Coronary artery (tissue), 2 donors: ENCODE results near the gene NUDT7.

ENCODE experiments used
- DNase-seq: peaks from one replicate; pipeline ENCODE4 v3.0.0-alpha.2; 2017; ENCODE audit warnings: low spot score
- H3K27ac ChIP-seq, 2 donors: fragments of 200-600 bp; sonication (generic); one replicate each; pipeline ENCODE4 v1.5.1; 2016 to 2019
- H3K4me3 ChIP-seq: fragments of 200-600 bp; sonication (generic); 2 replicates; pipeline ENCODE4 v1.5.1; 2016; ENCODE audit warnings: mild to moderate bottlenecking, moderate library complexity
- TF ChIP-seq, protein P1 (sequence below): fragments of 200-600 bp; sonication (generic); IDR thresholded peaks from one replicate; pipeline ENCODE4 v1.5.1; 2019; ENCODE audit warnings: antibody characterized with exemption

NUDT7 gene

DNA sequence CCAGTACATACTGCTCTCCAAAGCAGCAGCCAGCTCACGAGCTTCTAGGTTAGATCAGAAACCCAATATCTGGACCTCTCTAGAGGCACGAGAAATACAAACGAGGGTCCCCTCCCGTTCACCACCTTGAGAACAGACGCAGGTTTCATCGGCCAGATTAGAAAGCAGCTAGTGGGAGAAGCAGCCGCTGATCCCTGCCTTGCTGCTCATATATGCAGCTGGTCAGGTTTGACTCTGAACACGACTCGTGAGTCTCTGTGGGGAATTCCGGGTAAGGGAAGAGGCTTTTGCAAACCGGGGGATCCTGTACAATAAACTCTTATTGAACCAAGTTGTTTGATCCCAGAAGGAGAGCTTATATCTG is 67.7 kb downstream of the NUDT7 start:
- Histone ChIP-seq H3K27ac (no peak overlapping the region), H3K4me3 (no peak overlapping the region)
- TF ChIP-seq, protein P1, sequence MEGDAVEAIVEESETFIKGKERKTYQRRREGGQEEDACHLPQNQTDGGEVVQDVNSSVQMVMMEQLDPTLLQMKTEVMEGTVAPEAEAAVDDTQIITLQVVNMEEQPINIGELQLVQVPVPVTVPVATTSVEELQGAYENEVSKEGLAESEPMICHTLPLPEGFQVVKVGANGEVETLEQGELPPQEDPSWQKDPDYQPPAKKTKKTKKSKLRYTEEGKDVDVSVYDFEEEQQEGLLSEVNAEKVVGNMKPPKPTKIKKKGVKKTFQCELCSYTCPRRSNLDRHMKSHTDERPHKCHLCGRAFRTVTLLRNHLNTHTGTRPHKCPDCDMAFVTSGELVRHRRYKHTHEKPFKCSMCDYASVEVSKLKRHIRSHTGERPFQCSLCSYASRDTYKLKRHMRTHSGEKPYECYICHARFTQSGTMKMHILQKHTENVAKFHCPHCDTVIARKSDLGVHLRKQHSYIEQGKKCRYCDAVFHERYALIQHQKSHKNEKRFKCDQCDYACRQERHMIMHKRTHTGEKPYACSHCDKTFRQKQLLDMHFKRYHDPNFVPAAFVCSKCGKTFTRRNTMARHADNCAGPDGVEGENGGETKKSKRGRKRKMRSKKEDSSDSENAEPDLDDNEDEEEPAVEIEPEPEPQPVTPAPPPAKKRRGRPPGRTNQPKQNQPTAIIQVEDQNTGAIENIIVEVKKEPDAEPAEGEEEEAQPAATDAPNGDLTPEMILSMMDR = no peak
- no peak for DNase-seq

DNA sequence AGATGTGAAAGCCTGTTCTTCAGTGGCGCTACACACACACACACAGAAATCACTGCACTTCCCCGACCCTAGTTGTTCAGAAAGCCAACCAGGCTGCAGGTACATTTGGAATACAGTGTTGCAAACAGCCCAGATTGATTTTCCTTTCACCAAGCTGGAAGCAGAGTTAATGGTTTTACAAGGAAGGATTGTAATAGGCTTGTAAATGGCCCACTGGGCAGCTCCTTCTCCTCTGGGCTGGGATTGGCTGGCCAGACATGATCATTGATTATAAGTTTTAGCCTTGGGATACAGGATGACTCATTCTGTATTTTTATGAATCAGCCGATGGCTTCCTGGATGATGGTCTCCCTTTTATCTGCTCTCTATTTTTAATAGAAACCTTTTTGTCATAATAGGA is 68.6 kb downstream of the NUDT7 start:
- DNase-seq = no peak
- no peak overlapping the region for H3K27ac ChIP-seq
- TF ChIP-seq, protein P1 = no peak
- no peak overlapping the region for H3K4me3 ChIP-seq
